NCI-H345 treated with DMSO at 0.1 percent for 48 hours (cell line): ENCODE results near the gene UBXN7.
"Not testable (repeated sequence)": the region's sequence is repeated elsewhere in the genome, so short reads cannot be mapped to it uniquely, and the experiment has no call there.

Source experiments
- DNase-seq: peaks from one replicate; lab custom pipeline; 2025; ENCODE audit not compliant: unreplicated experiment; lab: John Stamatoyannopoulos, UW

Gene UBXN7

GRCh38 chr3:196432137-196432879, at the start of gene UBXN7:
TSS of gene UBXN7 (minus strand) at chr3:196432427. CDS start at chr3:196432399, 28 bp downstream.
- peak; percentile 96 for DNase-seq

- DNase-seq: no peak
Observed at GRCh38 chr3:196477678-196478077, 45.5 kb upstream of the UBXN7 start.

- no peak for DNase-seq
Observed at GRCh38 chr3:196472286-196472685, 40.1 kb upstream of the UBXN7 start.

GRCh38 chr3:196471551-196471950, 39.3 kb upstream of the UBXN7 start:
- no peak for DNase-seq

- not testable (repeated sequence) for DNase-seq
Observed at GRCh38 chr3:196470182-196470581, 38.0 kb upstream of the UBXN7 start.

- no peak for DNase-seq
Observed at GRCh38 chr3:196463804-196464203, 31.6 kb upstream of the UBXN7 start.

GRCh38 chr3:196463478-196463756, 31.2 kb upstream of the UBXN7 start:
- DNase-seq: no peak

GRCh38 chr3:196462680-196463477, 30.7 kb upstream of the UBXN7 start:
- not testable (repeated sequence) for DNase-seq

- no peak for DNase-seq
Observed at GRCh38 chr3:196458063-196458462, 25.8 kb upstream of the UBXN7 start.

GRCh38 chr3:196457470-196457869, 25.2 kb upstream of the UBXN7 start:
- not testable (repeated sequence) for DNase-seq

GRCh38 chr3:196454935-196455334, 22.7 kb upstream of the UBXN7 start:
- no peak for DNase-seq

GRCh38 chr3:196445391-196445790, 13.2 kb upstream of the UBXN7 start:
- DNase-seq: not testable (repeated sequence)

GRCh38 chr3:196444500-196444894, 12.3 kb upstream of the UBXN7 start:
- no peak for DNase-seq

- no peak for DNase-seq
Observed at GRCh38 chr3:196440696-196441095, 8.5 kb upstream of the UBXN7 start.

GRCh38 chr3:196440041-196440537, 7.9 kb upstream of the UBXN7 start:
- DNase-seq: no peak

GRCh38 chr3:196431181-196432136, 768 bp downstream of the UBXN7 start:
- DNase-seq: no peak

- DNase-seq: no peak
Observed at GRCh38 chr3:196428041-196428440, 4.2 kb downstream of the UBXN7 start.

GRCh38 chr3:196424421-196424820, 7.8 kb downstream of the UBXN7 start:
- not testable (repeated sequence) for DNase-seq

GRCh38 chr3:196423044-196423781, 9.0 kb downstream of the UBXN7 start:
- DNase-seq: no peak

- DNase-seq: not testable (repeated sequence)
Observed at GRCh38 chr3:196421668-196422067, 10.6 kb downstream of the UBXN7 start.
